Uterus (tissue), 2 donors: ENCODE data around the gene ENC1.

ENCODE experiments used
- POLR2A ChIP-seq, 2 donors: fragments of 450-650 bp; IDR thresholded peaks; one replicate each; pipeline ENCODE4 v1.6.1; 2016; ENCODE audit warnings: antibody characterized with exemption in 2 of 2, mild to moderate bottlenecking in 1 of 2, moderate library complexity in 1 of 2
- TF ChIP-seq, protein P1 (sequence below), 4 experiments: fragments of 200-600 bp in 2 of 4; fragments of 450-650 bp in 2 of 4; sonication (generic) in 2 of 4; IDR thresholded peaks; one replicate each; pipeline ENCODE4 v1.5.1; 2016 to 2019; ENCODE audit warnings: antibody characterized with exemption in 4 of 4, mild to moderate bottlenecking in 2 of 4, moderate library complexity in 1 of 4

DNA sequence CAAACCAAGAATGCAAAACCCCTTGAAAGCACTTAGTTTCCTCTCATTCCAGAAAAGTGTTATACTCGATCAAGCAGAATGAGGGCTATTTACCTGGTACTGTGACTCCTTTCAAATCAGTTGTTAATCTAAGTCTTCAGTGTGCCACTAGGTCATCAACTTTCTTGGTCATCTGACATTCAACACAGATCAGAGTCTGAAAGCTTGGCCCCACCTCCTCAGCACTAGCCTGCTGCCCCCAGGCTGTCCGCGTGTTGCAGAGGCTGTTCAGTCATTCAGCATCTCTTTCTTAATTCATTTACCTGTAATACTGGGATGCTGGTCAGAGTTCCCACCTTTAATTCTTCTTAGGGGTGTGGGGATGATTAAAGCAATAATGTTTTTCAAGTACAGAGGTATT lies 28.5 kb downstream of the ENC1 start:
- TF ChIP-seq, protein P1, sequence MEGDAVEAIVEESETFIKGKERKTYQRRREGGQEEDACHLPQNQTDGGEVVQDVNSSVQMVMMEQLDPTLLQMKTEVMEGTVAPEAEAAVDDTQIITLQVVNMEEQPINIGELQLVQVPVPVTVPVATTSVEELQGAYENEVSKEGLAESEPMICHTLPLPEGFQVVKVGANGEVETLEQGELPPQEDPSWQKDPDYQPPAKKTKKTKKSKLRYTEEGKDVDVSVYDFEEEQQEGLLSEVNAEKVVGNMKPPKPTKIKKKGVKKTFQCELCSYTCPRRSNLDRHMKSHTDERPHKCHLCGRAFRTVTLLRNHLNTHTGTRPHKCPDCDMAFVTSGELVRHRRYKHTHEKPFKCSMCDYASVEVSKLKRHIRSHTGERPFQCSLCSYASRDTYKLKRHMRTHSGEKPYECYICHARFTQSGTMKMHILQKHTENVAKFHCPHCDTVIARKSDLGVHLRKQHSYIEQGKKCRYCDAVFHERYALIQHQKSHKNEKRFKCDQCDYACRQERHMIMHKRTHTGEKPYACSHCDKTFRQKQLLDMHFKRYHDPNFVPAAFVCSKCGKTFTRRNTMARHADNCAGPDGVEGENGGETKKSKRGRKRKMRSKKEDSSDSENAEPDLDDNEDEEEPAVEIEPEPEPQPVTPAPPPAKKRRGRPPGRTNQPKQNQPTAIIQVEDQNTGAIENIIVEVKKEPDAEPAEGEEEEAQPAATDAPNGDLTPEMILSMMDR (IDR thresholded peaks at IDR 0.05), result no peak
- no peak for TF ChIP-seq POLR2A (IDR thresholded peaks at IDR 0.05)
